GM18907 (cell line): ENCODE measurements around the gene STKLD1.
"Not testable (repeated sequence)": the region's sequence is repeated elsewhere in the genome, so short reads cannot be mapped to it uniquely, and the experiment has no call there.

ENCODE experiments used
- ATAC-seq: cut with Tn5 transposase; IDR thresholded peaks from one replicate; pipeline ENCODE4 v1.9.1; 2021; ENCODE audit warnings: mild to moderate bottlenecking, moderate library complexity; ENCODE audit not compliant: unreplicated experiment

STKLD1 gene

GRCh38 chr9:133436681-133437080 lies 60.5 kb downstream of the STKLD1 start:
- ATAC-seq: no peak

GRCh38 chr9:133437753-133438531 lies 61.8 kb downstream of the STKLD1 start:
- no peak for ATAC-seq

- no peak for ATAC-seq
Measured at GRCh38 chr9:133439337-133439736, 63.2 kb downstream of the STKLD1 start.

- ATAC-seq: no peak
Measured at GRCh38 chr9:133440874-133441273, 64.7 kb downstream of the STKLD1 start.

GRCh38 chr9:133441571-133441970 lies 65.4 kb downstream of the STKLD1 start:
- no peak for ATAC-seq

- ATAC-seq: no peak
Measured at GRCh38 chr9:133443248-133443647, 67.1 kb downstream of the STKLD1 start.

- no peak for ATAC-seq
Measured at GRCh38 chr9:133443982-133444381, 67.8 kb downstream of the STKLD1 start.

GRCh38 chr9:133445293-133445969 lies 69.3 kb downstream of the STKLD1 start:
- ATAC-seq: no peak

- ATAC-seq: no peak
Measured at GRCh38 chr9:133448487-133448972, 72.4 kb downstream of the STKLD1 start.

- no peak for ATAC-seq
Measured at GRCh38 chr9:133449760-133450159, 73.6 kb downstream of the STKLD1 start.

- not testable (repeated sequence) for ATAC-seq
Measured at GRCh38 chr9:133451865-133452264, 75.7 kb downstream of the STKLD1 start.

- ATAC-seq: no peak
Measured at GRCh38 chr9:133452562-133452961, 76.4 kb downstream of the STKLD1 start.

GRCh38 chr9:133453651-133454050 lies 77.5 kb downstream of the STKLD1 start:
- no peak for ATAC-seq

GRCh38 chr9:133454325-133454724 lies 78.2 kb downstream of the STKLD1 start:
- no peak for ATAC-seq

- ATAC-seq: no peak
Measured at GRCh38 chr9:133454943-133455673, 78.9 kb downstream of the STKLD1 start.
